GM12874 (cell line): ENCODE results near the gene ZSCAN23.

Experiments used
- TF ChIP-seq, protein P1 (sequence below): IDR thresholded peaks from 2 replicates; pipeline ENCODE4 v1.5.1; 2011; ENCODE audit warnings: low read depth, mild to moderate bottlenecking, control low read depth, low read length, moderate library complexity; ENCODE audit not compliant: insufficient read depth

ZSCAN23 gene

DNA sequence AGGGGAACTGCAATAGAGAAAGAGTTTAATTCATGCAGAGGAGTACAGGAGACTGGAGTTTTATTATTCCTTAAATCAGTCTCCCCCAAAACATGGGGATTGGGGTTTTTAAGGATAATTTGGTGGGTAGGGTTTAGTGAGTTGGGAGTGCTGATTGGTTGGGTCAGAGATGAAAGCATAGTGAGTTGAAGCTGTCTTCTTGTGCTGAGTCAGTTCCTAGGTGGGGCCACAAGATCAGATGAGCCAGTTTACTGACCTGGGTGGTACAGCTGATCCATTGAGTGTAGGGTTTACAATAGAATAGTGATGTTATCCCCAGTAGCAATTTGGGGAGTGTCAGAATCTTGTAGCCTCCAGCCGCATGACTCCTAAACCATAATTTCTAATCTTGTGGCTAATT, 43.2 kb upstream of the ZSCAN23 start:
- TF ChIP-seq, protein P1, sequence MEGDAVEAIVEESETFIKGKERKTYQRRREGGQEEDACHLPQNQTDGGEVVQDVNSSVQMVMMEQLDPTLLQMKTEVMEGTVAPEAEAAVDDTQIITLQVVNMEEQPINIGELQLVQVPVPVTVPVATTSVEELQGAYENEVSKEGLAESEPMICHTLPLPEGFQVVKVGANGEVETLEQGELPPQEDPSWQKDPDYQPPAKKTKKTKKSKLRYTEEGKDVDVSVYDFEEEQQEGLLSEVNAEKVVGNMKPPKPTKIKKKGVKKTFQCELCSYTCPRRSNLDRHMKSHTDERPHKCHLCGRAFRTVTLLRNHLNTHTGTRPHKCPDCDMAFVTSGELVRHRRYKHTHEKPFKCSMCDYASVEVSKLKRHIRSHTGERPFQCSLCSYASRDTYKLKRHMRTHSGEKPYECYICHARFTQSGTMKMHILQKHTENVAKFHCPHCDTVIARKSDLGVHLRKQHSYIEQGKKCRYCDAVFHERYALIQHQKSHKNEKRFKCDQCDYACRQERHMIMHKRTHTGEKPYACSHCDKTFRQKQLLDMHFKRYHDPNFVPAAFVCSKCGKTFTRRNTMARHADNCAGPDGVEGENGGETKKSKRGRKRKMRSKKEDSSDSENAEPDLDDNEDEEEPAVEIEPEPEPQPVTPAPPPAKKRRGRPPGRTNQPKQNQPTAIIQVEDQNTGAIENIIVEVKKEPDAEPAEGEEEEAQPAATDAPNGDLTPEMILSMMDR, result no peak

DNA sequence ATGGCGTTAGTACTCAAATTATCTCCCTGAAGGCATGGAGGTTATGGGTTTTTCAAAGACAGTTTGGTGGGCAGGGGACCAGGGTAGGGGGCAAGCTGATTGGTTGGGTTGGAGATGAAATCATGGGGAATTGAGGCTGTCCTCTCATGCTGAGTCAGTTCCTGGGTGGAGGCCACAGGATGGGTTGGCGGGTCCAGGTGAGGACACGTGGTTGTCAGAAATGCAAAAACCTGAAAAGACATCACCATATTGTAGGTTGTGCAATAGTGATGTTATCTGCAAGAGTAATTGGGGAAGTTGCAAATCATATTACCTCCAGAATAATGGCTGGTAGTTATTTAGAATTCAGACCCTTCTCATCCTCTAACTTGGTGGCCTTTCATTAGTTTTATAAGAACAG, 42.2 kb upstream of the ZSCAN23 start:
- TF ChIP-seq, protein P1, result no peak

- TF ChIP-seq, protein P1, result no peak
These were observed 37.1 kb upstream of the ZSCAN23 start for GRCh38 chr6:28480253-28480932.

DNA sequence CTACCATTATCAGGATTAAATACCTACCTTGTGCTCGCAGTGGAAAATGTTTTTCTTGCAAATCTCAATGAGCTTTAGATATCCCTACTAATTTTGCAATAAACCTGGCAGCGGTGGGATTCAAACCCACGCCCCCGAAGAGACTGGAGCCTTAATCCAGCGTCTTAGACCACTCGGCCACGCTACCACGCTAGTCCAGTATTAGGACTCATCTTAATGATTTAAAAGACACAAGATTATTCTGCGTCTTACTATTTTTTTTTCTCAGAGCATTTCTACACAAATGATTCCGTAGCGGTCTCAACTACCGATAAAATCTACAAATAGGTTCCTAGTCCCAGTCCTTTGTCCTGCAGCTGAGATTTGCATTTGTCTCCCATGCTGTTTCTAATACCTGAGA, 35.2 kb upstream of the ZSCAN23 start:
- TF ChIP-seq, protein P1, result no peak

DNA sequence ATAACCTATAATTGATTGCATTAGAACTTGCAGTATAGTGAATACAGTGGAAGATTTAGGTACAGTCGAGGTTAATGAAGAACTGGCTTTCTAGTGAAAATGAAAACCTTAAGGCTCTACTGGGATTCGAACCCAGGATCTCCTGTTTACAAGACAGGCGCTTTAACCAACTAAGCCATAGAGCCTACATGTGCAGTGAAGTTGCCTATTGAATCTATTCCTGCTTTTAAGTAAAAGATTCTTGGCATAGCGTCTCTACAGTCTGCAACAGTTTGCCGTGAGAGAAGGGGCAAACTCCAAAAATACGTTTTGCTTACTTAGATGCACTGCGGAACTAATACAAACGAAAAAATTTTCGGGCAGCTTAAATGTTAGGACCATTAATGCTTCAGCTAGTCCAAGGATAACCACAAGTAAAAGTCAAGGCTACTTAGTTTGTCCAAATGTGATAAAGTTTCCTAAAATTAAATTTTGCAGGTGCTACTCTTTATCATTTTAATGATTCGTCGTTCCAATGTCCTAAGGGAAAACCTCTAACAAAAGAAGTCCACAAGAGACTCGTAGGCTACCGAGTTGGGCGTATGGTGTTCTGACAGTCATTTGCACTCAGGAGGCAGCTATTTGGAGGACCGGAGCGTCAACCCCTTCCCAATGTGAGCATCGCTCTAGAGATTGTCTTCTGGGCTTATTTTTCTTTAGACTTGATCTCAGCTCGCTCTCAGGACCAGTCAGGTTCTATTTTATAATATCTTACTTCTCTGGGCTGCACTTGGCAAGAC, 31.3 kb upstream of the ZSCAN23 start:
- TF ChIP-seq, protein P1, result no peak

DNA sequence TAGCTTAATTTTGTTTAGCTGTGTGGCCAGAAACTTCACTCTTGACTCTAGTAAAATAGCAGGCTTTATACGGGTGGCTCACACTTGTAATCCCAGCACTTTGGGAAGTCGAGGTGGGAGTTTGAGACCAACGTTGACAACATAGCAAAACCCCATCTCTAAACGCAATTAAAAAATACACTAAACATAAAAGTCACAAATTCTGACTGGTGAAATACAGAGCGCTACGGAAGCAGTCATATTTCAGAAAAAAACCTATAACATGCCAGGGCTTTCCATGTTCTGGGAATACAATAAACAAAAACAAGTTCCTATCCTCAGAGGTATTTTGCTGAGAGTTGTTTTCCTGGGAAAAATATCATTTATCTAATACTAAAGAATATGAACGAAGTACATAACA, 24.8 kb upstream of the ZSCAN23 start:
- TF ChIP-seq, protein P1, result no peak

GRCh38 chr6:28462401-28462800, 19.1 kb upstream of the ZSCAN23 start:
- TF ChIP-seq, protein P1, result no peak
